ENCODE data around the gene DMRT3.

The DMRT3 gene, protein sequence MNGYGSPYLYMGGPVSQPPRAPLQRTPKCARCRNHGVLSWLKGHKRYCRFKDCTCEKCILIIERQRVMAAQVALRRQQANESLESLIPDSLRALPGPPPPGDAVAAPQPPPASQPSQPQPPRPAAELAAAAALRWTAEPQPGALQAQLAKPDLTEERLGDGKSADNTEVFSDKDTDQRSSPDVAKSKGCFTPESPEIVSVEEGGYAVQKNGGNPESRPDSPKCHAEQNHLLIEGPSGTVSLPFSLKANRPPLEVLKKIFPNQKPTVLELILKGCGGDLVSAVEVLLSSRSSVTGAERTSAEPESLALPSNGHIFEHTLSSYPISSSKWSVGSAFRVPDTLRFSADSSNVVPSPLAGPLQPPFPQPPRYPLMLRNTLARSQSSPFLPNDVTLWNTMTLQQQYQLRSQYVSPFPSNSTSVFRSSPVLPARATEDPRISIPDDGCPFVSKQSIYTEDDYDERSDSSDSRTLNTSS

DNA sequence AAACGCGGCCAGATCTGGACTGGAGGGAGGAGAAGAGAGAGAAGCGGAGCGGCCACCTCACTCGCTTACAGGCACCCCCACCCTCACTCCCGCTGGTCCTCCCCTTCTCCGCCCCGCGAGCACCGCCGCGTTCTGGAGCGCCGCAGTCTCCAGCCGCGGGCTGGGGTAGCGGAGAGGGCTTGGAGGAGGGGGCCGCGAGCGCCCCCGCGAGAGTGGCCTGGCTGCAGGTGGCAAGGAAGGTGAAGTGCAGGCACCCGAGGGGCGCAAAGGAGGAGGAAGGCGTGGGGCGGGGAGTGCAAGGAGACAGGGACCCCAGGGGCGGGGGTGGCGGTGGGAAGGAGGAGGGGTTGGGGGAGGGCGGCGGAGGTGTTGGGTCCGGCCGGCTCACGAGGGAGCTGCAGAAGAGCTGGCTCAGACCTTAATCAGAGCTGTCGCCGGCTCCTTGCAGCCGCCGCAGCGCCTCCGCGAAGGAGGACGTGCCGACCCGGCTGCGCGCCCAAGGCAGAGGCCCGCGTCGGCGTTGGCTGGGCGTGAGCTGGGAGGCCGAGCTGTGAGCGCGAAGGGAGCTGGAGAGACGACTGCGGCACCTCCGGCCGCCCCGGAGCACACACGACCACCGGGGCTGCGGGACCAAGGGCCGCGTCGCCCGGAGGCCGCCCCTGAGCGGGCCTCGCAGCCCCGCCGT, at the start of gene DMRT3:
Gene DMRT3, plus strand, starts transcription at position 398 of the 685 bp plus-strand sequence. CDS start 347 bp downstream, outside the sequence.
- DNase-seq (ENCODE audit: low read depth): no peak

DNA sequence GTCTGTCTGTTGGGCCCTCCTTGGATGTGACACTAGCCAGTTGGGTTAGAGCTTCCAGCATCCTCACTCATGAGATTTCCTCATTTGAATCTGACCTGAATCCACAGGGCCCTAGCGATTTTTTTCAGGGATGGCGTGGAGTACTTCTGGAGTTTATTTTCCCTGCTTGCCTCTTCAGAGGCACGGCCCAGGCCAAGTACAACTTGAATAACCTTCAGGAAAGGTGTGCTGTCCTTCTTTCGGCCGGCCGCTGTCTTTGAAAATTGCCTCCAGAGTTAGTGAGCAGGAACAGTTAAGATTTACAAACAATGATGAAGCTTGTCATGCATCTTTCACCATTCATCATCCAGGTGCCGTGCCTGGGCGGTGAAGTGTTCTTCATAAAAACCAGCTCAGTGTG, 49.5 kb upstream of the DMRT3 start:
- no peak for DNase-seq (ENCODE audit: low read depth)

DNA sequence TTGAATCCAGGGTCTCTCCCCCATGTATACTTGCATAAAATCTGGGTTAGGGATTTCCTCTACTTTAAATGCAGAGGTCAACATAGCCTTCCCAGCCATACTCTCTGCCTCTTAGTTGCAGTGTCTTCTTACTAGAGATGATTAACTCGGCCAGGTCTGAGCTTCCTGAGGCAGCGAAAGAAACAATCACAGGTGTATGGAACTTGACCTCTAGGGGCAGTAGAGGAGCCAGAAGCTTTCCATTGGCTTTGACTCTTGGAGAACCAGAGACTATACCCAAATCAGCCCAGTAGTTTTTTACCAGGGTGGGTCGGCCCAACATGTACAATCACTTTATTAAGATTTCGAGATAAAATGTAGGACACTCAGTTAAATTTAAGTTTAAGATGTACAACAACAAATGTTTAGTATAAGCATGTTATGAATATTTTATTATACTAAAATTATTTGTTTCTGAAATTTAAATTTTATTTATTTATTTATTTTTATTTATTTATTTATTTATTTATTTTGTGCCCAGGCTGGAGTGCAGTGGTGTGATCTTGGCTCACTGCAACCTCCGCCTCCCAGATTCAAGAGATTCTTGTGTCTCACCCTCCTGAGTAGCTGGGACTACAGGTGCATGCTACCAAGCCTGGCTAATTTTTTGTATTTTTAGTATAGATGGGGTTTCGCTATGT, 48.0 kb upstream of the DMRT3 start:
- DNase-seq (ENCODE audit: low read depth): no peak

DNA sequence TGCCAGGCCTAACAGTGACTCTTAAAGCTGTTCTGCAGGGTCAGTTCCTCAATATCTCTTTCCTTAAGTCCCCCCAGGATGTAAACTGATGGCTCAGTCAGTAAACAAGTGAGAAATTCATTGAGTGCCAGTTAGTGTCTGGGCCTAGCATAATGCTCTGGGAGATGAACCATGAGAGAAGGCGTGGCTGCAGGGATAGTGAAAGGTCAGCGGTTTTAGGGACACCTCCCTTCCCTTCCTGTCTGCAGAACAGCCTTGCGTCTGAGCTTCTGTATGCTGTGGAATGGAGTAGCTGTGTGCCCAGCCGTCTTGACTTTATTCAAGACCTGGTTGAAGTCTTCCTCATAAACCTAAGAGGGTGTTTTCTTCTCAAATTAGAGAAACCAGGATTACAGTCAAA, 46.7 kb upstream of the DMRT3 start:
- no peak for DNase-seq (ENCODE audit: low read depth)

DNA sequence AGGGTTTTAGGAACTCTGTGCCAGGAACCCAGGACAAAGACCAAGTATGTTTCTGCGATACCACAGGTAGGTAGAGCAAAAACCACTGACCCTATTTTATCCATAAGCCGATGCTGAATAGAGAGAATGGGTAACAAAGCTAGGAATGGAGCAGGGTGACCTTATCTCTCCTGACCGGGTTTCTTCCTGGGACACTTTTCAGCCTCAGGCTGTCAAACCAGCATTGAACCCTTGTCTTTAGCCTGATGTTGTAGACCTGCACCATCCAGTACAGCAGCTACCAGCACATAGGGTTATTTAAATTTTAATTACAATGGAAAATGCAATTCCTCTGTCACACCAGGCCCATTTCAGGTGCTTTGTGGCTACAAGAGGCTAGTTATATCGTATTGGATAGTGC, 43.1 kb upstream of the DMRT3 start:
- no peak for DNase-seq (ENCODE audit: low read depth)

DNA sequence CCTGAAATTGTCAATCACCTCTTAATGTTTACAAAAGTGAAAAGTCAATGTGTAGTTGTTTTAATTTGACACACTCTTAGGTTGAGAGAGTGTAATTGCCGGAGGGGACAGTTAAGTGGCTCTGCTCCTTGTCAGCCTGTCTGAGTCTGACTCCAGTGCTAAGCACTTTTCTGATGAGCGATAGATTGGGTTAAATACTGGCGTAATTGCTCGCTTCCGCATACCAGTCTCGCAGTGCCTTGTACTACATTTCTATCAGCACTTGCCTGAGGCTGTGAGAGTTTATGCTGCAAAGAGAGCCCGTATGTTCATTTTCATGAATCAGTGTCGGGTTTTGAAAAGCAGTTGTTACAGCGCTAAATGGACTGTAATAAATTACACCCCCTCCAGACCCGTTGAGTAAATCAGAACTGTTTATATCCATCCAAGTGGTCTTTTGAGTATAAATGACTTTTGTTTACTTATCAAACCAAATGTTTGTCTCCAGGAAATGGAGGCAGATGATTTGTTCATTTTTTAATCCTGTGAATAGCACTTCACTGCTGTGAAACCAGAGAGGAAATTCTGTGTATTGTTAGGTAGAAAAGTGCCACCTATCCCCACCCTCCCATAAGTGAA, 41.0 kb upstream of the DMRT3 start:
- no peak for DNase-seq (ENCODE audit: low read depth)

DNA sequence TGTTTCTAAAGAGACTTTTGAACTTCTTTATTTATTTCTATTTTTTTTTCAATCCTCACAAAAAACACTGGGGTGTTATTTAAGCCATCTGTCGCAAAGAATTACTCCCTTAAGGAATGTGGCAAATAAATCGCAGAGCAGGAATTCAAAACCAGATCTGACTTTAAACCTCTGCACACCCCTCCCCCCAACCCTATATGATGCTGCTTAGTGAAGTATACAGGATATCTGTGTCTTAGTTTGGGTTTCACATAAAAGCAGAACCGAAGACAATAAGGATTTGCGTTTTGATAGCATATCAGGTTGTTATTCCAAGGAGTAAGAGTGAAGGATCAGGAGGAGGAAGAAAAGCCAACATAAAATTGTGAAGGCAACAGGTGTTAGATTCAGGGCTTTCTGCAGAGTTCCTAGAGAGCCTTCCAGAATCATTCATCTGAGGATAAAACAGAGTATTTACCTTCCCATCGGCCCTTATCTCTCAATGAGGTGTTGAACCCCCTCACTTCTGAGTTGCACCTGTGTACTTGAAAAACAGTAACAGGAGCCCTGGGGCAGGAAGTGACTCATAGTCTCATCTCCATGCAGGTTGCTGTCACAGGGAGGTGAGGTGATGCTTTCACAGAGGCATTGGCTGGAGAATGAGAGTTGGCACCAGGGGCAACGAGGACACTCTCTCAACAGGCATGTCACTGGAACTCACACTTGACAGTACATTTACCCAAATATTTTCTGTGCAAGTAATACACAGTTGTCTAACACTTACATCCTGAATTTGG, 33.5 kb upstream of the DMRT3 start:
- DNase-seq (ENCODE audit: low read depth): no peak

DNA sequence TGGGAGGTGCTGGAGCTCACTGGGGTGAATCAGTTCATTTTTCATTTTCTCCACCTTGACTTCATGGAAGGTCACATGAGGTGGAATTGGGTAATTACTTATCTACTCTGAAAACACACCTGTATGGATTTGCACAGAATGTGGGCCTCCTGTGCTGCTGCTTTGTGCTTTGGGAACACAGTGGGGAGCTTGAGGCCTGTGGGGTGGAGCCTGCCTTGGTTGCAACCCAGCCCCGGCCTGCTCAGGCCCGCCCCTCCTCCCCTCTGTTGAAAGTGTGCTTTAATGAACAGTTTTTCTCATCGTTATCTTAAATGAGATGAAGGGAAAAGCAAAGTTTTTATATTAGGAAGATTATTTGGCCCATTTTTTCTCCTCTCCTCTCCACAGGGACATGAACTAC, 28.5 kb upstream of the DMRT3 start:
- DNase-seq (ENCODE audit: low read depth): no peak

DNA sequence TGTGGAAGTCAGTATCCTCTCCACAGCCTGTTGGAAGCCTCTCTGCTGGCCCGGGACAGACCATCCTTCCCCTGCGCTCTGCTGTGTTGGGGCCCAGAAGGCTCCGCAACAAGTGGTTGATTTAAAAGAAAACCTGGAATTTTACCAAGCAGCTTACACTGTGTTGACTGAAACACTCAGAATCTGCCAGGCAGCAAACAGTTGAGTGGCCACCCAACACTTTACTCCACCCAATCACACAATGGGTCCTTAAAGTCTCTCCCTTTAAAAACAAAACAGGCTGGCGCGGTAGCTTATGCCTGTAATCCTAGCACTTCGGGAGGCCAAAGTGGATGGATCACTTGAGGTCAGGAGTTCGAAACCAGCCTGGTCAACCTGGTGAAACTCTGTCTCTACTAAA, 28.0 kb upstream of the DMRT3 start:
- DNase-seq (ENCODE audit: low read depth): no peak

DNA sequence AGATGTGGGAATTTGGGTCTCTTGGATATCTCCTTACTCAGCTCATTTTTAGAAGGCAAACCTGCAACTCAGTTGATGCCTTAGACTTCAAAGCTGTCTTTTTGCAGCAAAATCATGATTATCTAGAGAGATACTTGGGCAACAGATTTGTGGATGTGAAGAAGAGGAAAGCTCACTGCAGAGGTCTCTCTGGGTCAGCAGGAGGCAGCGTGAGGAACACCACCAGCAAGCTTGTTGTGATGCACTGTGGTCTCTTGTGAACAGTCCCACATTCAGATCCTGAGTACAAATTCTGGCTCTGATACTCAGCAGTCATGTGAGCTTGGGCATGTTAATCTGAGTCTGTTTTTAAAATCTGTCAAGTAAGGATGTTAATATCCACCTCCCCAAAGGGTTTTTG, 26.3 kb upstream of the DMRT3 start:
- DNase-seq (ENCODE audit: low read depth): no peak

DNA sequence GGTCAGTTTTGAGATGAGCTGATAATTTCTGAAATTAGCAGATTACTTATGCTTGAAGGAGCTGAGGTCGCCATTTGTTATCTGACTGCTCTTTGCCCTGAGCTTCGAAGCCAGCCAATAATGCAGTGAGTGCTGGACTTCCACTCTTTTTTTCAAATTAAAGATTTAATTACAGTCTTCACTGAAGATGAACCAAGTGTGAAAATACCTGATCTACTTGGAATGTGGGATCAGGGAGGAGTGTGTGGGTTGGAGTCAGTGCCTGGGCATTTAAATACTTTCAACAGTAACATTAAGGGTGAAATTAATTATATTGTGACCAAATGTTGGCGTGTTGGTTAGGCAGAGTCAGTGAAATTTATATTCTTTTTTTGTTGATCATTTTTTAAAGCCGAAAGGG, 23.9 kb upstream of the DMRT3 start:
- no peak for DNase-seq (ENCODE audit: low read depth)

DNA sequence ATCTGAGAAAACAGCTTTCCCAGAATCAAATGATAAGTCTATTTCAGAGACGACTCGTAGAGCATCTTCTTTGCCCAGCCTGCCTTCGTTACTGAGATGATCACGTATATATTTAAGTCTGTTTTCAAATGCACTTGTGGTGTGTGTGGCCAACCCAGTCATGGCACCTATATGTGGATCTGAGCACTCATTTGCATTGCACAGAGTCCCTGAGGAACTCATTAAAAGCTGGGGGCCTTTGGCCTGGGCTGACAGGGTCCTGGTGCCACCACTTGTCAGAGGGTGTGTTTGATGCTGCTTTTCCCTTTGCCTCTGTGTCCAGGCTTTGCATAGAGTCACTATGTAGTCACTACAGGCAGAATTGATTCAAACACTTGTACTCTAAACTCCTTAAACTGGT, 17.4 kb upstream of the DMRT3 start:
- no peak for DNase-seq (ENCODE audit: low read depth)

DNA sequence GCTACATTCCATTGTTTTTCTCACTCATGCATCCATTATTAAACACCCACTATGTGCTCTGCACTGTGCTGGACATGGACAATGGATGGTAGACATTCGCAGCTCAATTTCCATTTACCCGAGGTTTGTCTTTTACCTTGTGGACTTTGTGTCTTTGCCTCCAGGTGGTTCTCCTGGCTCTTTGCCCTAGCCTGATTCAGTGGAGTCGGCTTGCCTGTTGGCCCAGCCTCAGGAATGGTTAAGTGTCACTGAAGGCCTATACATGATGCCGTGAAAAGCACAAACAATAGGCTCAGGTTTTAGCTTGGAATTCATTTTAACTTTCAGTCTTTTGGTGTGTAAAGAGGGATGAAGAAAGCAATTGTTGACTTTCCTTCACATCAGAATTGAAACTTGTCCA, 16.5 kb upstream of the DMRT3 start:
- DNase-seq (ENCODE audit: low read depth): no peak

DNA sequence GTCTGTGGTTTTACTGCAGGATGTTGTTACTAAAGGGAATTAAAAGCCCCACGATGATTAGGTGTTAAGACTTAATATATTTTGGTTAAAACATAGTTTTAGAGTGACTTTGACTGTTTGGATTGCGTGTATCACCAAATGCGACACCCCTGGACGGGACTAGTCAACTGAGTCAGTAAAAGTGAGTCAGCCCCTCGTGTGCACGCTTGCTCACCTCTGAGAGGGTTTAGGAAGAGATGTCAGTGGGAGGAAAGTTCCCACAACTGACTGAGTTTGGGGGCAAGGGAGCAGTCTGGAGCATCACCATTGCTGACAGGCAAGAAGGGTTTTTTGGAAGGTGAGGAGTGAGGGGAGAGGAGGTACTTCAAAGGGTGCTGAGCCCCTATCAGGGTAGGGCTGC, 14.4 kb upstream of the DMRT3 start:
- no peak for DNase-seq (ENCODE audit: low read depth)

DNA sequence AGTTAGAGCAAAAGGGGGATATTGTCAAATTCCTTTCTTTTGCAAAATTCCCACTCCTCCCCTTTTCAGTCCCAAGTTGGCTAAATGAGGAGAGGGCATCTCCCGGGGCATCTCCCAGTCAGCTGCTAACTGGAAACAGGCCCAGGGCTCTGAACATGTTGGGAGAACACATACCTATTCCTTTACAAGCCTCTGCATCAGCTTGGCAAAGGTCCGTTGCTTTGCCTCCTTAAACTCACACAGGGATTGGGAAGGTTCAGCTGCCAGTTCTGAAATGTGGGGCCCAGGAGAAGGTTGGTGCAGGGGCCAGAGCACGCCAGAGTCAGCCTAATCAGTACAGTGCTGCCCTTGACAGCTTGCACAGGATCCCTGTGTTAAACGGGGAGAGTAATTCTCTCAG, 11.0 kb upstream of the DMRT3 start:
- DNase-seq (ENCODE audit: low read depth): no peak

DNA sequence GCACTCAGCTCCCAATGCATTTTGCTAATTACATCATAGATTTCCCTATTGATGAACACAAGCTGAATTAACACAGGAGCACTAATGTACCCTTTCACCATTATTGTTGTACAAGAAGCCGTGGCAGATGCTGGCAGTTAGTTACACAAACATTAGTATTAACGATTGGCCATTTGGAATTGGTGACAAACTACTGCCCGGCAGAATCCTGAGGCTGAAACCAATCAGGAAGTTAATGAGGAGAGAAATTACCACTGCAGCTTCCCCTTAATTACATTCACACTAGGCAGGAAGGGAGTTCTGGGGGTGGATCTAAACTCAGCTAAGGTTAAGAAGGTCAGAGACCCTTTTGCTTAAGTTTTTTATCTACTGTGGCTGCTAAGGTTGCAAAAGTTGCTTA, 9.6 kb upstream of the DMRT3 start:
- no peak for DNase-seq (ENCODE audit: low read depth)

DNA sequence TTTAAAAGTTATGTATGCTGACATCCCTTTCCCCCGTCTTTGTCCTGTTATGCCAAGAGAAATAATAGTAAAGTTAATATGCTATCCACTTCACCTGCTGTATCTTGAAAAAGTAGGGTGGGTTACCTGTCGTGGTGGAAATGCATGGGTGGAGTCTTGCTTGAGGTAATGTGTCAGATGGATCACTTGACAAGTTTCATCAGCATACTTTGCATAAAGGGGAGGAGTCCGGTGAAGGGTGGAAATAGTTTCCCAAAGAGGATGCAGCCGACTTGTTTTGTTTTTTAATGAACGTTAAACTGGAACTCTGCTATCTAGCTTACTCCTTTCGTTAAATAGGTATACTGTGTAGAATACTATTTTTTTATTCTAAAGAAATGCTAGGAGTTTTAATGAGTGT, 9.0 kb upstream of the DMRT3 start:
- no peak for DNase-seq (ENCODE audit: low read depth)

DNA sequence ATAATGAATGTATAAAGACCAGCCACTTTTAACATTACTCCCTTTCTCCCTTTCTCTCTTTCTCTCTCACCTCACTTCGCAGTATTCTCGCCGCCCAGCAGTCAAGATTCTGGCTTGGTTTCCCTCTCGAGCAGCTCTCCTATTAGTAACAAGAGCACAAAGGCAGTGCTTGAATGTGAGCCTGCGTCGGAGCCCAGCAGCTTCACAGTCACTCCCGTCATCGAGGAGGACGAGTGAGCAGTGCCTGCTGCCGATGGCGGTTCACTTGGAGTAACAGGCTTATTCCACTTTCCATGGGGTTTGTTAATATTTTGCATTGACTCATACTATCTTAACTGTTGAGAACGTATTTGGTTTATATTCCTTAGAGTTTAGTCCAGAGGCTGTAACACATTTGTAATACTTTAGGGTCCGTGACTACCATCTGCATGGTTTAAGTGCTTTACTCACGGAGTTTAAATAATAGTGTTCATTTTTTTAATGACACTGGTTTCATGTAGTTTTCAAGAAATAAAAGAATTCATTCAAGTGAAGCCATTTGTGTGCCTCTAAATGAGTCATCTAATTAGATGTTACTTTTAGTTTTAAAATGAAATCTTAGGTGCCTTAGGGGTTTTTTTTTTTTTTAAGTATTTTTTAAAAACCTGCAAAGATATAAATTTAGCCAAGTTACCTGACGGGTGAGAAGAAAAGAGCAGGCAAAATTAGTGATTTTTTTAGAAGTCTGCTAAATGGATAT, 8.4 kb upstream of the DMRT3 start:
- DNase-seq (ENCODE audit: low read depth): no peak

DNA sequence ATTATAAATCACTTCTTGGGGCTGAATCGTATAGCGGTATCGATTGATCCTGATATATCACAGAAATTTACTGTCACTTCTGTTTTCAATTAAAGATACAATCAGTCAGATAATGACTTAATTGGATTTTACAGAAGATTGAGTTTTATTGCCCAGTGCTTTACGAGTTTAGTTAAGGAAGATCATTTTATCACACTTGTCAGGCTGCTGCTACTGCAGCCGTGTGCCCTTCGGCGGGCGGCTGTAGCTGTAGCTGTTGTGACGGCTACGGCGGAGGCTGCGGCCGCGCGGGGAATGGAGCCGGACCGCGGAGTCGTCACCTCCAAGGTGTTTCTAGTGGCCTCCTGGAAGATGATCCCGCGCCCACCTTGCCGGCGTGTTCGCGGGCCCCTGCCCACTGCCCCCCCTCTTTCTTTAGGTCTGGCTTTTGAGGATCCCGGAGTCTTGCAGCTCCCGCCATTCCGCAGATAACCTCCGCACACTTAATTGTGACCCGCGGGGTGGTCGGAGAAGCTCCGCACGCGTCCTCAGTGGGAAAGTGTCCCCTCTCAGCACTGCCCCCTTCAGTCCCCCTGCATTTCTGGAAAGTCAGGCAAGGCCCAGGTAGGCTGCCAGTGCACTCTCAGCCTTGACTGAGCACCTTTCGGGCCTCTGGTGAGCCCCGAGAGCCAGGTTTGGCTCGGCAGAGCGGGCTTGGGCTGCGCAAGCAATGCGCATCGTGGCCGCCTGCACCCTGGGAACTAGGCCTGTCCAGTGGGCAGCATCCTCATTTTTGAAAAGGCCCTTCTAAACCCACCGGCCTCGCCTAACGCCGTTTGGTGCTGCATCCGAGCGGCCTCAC, 6.9 kb upstream of the DMRT3 start:
- DNase-seq (ENCODE audit: low read depth): no peak
